PFSK-1 (cell line): ENCODE results near the gene EQTN.

ENCODE experiments used
- FOXP2 ChIP-seq: optimal IDR thresholded peaks from 2 replicates; pipeline ENCODE3; 2011; ENCODE audit warnings: borderline replicate concordance, control low read depth, inconsistent platforms; ENCODE audit not compliant: insufficient read depth; ENCODE audit errors: extremely low read length, extremely low read depth
- POLR2AphosphoS5 ChIP-seq: IDR thresholded peaks from 2 replicates; pipeline ENCODE4 v1.6.1; 2012; ENCODE audit warnings: low read depth, mild to moderate bottlenecking, control low read depth, low read length, moderate library complexity
- REST ChIP-seq, 2 experiments: IDR thresholded peaks; 2 replicates each; pipeline versions ENCODE4 v1.6.1 to v1.8.0; 2011 to 2012; ENCODE audit warnings: low read depth in 2 of 2, low read length in 2 of 2, control low read depth in 1 of 2, inconsistent platforms in 1 of 2, mild to moderate bottlenecking in 1 of 2, moderate library complexity in 1 of 2; ENCODE audit not compliant: insufficient read depth in 1 of 2
- SIN3A ChIP-seq: IDR thresholded peaks from 2 replicates; pipeline ENCODE4 v1.6.1; 2012; ENCODE audit warnings: mild to moderate bottlenecking, low read length, moderate library complexity, borderline replicate concordance; ENCODE audit not compliant: insufficient read depth
- TAF1 ChIP-seq: IDR thresholded peaks from 2 replicates; pipeline ENCODE4 v1.6.1; 2012; ENCODE audit warnings: low read length, control low read depth, borderline replicate concordance; ENCODE audit not compliant: insufficient read depth

The EQTN gene

GRCh38 chr9:27261517-27262211 lies 35.3 kb downstream of the EQTN start:
- no peak for TF ChIP-seq TAF1
- TF ChIP-seq POLR2AphosphoS5 = no peak

- TF ChIP-seq SIN3A (no peak), TAF1 (no peak), REST (IDR thresholded peaks at IDR 0.05; ENCODE audit: insufficient read depth in 1 of 2, low read depth in 2 of 2, low read length in 2 of 2) (no peak), FOXP2 (no peak), POLR2AphosphoS5 (no peak)
Measured at GRCh38 chr9:27260789-27261516, 36.0 kb downstream of the EQTN start.

GRCh38 chr9:27258662-27259061 lies 38.3 kb downstream of the EQTN start:
- no peak for TF ChIP-seq SIN3A
- TF ChIP-seq TAF1 = no peak
- no peak for TF ChIP-seq REST (IDR thresholded peaks at IDR 0.05; ENCODE audit: insufficient read depth in 1 of 2, low read depth in 2 of 2, low read length in 2 of 2)
- TF ChIP-seq FOXP2 = no peak
- no peak for TF ChIP-seq POLR2AphosphoS5

GRCh38 chr9:27248702-27249101 lies 48.2 kb downstream of the EQTN start:
- TF ChIP-seq SIN3A = no peak
- no peak for TF ChIP-seq FOXP2
- TF ChIP-seq POLR2AphosphoS5 = no peak
- no peak for TF ChIP-seq TAF1
- no peak for TF ChIP-seq REST (IDR thresholded peaks at IDR 0.05; ENCODE audit: insufficient read depth in 1 of 2, low read depth in 2 of 2, low read length in 2 of 2)

GRCh38 chr9:27247756-27248155 lies 49.2 kb downstream of the EQTN start:
- TF ChIP-seq REST (IDR thresholded peaks at IDR 0.05; ENCODE audit: insufficient read depth in 1 of 2, low read depth in 2 of 2, low read length in 2 of 2) = no peak
